NOMO-1 treated with DMSO at 0.1 percent for 48 hours (cell line): ENCODE data around the gene PBLD.

ENCODE experiments used
- DNase-seq: peaks from one replicate; lab custom pipeline; 2025; ENCODE audit not compliant: unreplicated experiment; lab: John Stamatoyannopoulos, UW

Gene PBLD

GRCh38 chr10:68332259-68333057 lies at the start of gene PBLD:
Gene PBLD (minus strand): TSS chr10:68332928. CDS start chr10:68306844, 26,084 bp downstream.
- DNase-seq, result peak; percentile 60

GRCh38 chr10:68371604-68372003 lies 38.9 kb upstream of the PBLD start:
- no peak for DNase-seq

GRCh38 chr10:68367121-68367520 lies 34.4 kb upstream of the PBLD start:
- no peak for DNase-seq

- no peak for DNase-seq
Measured at GRCh38 chr10:68366600-68366999, 33.9 kb upstream of the PBLD start.

- no peak for DNase-seq
Measured at GRCh38 chr10:68365611-68366010, 32.9 kb upstream of the PBLD start.

GRCh38 chr10:68364101-68364886 lies 31.6 kb upstream of the PBLD start:
- DNase-seq, result no peak

GRCh38 chr10:68362590-68362989 lies 29.9 kb upstream of the PBLD start:
- peak; percentile 20 for DNase-seq

- DNase-seq, result no peak
Measured at GRCh38 chr10:68359189-68359588, 26.5 kb upstream of the PBLD start.

GRCh38 chr10:68353537-68353936 lies 20.8 kb upstream of the PBLD start:
- DNase-seq, result no peak

GRCh38 chr10:68348265-68348741 lies 15.6 kb upstream of the PBLD start:
- peak; percentile 20 for DNase-seq

- no peak for DNase-seq
Measured at GRCh38 chr10:68346774-68347173, 14.0 kb upstream of the PBLD start.

GRCh38 chr10:68345621-68346020 lies 12.9 kb upstream of the PBLD start:
- no peak for DNase-seq

- no peak for DNase-seq
Measured at GRCh38 chr10:68342909-68343516, 10.3 kb upstream of the PBLD start.

GRCh38 chr10:68340358-68341080 lies 7.8 kb upstream of the PBLD start:
- no peak for DNase-seq

GRCh38 chr10:68336754-68337351 lies 4.1 kb upstream of the PBLD start:
- no peak for DNase-seq

- no peak for DNase-seq
Measured at GRCh38 chr10:68334672-68335467, 2.1 kb upstream of the PBLD start.

- DNase-seq, result no peak
Measured at GRCh38 chr10:68333440-68334431, 1.0 kb upstream of the PBLD start.

GRCh38 chr10:68333058-68333395 lies 299 bp upstream of the PBLD start:
- DNase-seq, result no peak
